HG03575 (cell line): Measurements from ENCODE around the gene MAGI2.
"Not testable (repeated sequence)": the region's sequence is repeated elsewhere in the genome, so short reads cannot be mapped to it uniquely, and the experiment has no call there.

Experiments used
- ATAC-seq: cut with Tn5 transposase; IDR thresholded peaks from one replicate; pipeline ENCODE4 v1.9.1; 2021; ENCODE audit not compliant: unreplicated experiment, insufficient number of reproducible peaks, low FRiP score; ENCODE audit errors: extremely low read depth

The MAGI2 gene

DNA sequence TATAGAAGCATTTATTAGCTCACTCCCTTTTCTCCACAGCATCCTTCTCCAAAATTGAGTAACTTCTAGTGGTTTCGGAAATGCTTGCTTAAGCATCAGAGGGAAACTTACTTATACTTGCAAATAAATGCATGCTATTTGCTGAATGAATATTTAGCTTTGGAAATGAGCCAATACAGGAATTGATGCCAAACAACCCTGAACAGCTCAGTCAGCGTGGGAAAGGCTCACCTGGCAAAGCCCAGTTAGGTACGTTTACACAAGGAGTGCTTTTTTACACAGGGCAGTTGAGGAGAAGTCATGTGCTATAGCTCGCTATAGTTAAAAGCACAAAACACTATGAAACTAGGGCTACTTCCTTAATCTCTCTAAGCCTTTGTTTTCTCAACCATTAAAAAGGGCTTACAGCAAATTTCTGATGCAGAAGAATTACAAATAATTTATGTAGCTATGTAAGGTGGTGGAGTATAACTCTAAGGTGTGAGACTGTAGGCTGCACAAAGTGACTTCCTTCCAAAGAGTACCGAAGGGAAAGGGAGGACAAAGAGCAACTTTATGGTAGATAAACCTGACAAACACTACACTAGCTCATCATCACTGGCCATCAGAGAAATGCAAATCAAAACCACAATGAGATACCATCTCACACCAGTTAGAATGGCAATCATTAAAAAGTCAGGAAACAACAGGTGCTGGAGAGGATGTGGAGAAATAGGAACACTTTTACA lies 1156.7 kb downstream of the MAGI2 start:
- ATAC-seq = no peak

DNA sequence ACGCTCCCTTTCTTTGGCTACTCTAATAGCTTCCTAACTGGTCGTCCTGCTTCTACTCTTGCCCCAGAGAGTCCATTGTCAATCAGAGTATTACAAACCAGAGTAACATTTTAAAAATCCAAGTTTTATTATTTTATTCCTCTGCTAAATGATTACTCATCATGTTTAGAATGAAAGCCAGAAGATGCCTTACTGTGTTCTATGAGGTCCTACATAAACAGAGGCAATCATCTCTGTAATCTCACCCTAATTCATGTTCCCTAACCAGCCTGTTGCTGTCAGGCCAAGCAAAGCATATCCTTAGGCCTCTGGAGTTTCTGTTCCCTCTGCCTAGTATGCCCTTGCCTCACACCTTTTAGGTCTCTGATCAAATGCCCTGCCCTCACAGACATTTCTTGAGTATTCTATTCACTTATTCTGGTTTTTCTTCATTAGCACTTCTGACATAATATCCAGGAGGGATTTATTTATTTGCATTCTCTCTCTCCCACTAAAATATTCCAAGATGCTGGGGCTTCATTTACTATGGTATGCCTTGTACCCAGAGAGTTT lies 1157.3 kb downstream of the MAGI2 start:
- no peak for ATAC-seq

DNA sequence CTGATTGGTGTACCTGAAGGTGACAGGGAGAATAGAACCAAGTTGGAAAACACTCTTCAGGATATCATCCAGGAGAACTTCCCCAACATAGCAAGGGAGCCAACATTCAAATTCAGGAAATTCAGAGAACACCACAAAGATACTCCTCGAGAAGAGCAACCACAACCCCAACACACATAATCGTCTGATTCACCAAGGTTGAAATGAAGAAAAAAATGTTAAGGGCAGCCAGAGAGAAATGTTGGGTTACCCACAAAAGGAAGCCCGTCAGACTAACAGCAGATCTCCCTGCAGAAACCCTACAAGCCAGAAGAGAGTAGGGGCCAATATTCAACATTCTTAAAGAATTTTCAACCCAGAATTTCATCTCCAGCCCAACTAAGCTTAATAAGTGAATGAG lies 1164.0 kb downstream of the MAGI2 start:
- ATAC-seq = not testable (repeated sequence)

DNA sequence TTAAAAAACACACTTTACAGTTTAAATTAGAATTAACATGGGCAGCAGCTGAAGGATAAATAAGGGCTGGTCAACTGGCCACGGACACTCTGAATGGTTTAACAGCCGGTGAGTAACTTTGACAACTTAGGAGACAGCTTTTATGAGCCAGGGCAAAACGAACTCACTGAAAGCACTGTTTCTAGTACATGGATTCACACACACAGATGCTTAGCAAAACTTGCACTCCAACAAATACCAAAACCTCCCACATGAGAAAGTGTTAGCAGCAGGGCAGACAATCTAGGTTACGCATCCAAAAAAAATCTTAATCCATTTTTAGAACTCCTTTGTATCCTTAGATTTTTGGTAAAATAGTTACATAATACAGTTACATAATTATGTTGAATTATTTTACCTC lies 1168.5 kb downstream of the MAGI2 start:
- ATAC-seq = no peak

GRCh38 chr7:78280276-78280675 lies 1173.2 kb downstream of the MAGI2 start:
- no peak for ATAC-seq

- ATAC-seq = no peak
Measured at GRCh38 chr7:78279457-78279856, 1174.0 kb downstream of the MAGI2 start.

DNA sequence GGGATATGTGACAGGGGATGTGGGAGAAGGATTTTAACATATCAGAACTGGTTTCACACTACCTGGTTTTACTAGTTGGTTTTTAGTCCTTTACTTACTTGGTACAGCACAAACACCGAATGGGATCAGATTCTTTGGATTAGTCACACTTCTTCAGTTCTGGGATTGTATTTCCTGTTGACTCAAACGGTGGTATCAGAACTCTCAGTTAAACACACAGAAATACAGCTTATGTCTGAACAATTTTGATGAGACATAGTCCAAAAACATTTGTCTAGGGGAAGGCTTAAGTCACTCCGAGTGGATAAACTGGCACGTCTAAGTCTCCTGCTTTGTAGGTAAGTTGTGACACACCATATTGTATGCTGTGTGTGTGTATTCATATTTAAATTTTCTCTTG lies 1174.4 kb downstream of the MAGI2 start:
- no peak for ATAC-seq

- no peak for ATAC-seq
Measured at GRCh38 chr7:78267141-78267540, 1186.3 kb downstream of the MAGI2 start.

DNA sequence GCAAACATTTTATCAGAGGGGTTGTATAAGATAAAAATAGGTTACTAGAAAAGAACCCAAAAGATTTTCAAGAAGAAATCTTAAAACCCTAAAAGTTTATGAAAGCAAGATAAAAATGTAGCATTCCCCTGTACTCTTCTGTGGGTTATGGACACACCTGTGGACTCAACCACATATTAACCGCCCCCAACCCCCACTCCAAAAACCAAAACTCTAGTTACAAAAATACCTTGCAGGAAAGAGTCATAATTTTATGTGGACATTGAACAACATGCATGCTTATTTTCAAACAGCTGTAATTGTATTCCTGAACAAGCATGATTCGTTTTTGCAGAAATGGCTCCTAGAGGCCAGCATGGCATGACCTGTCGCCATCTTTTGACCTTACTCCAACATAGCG lies 1188.0 kb downstream of the MAGI2 start:
- no peak for ATAC-seq

DNA sequence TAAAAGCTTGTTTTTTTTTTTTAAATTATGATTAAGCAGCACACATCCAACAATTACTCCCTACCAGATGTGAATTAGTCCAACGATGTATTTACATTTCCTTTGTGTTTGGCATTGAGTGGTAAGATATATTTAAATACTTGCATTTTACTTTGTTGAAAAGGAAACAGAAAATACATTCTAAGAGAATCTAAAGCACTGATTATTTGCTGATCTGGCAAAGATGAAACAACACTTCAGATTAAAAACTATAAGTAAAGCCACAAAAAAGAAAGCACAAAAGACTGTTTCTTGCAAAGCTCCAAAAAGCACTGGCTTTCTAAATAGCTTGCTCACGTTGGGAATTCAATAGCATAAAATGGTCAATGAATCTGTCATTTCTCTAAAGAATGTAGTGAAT lies 1188.4 kb downstream of the MAGI2 start:
- ATAC-seq = no peak

- ATAC-seq = no peak
Measured at GRCh38 chr7:78264105-78264504, 1189.4 kb downstream of the MAGI2 start.

- ATAC-seq = no peak
Measured at GRCh38 chr7:78261739-78262138, 1191.7 kb downstream of the MAGI2 start.

DNA sequence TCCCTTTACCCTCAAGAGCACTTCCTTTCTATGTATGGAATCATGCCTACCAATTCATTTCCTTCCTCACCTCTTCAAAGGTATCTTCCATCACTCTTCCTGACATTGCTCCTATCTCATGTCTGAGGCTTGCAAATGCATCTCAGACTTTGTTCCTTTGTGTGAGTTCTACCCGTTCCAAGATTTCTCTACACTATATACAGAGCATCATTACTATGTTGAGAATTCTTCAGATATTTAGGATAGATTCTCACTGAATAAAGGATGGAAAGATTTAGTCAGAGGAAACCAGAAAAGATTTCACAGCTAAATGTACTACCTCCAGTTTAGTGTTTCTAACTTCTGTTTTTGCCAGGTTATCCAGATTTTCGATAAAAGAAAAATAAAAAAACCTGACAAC lies 1192.2 kb downstream of the MAGI2 start:
- no peak for ATAC-seq

- no peak for ATAC-seq
Measured at GRCh38 chr7:78260826-78261225, 1192.6 kb downstream of the MAGI2 start.

GRCh38 chr7:78254726-78255055 lies 1198.8 kb downstream of the MAGI2 start:
- ATAC-seq = no peak

GRCh38 chr7:78253850-78254725 lies 1199.4 kb downstream of the MAGI2 start:
- no peak for ATAC-seq

- no peak for ATAC-seq
Measured at GRCh38 chr7:78248867-78249266, 1204.6 kb downstream of the MAGI2 start.

DNA sequence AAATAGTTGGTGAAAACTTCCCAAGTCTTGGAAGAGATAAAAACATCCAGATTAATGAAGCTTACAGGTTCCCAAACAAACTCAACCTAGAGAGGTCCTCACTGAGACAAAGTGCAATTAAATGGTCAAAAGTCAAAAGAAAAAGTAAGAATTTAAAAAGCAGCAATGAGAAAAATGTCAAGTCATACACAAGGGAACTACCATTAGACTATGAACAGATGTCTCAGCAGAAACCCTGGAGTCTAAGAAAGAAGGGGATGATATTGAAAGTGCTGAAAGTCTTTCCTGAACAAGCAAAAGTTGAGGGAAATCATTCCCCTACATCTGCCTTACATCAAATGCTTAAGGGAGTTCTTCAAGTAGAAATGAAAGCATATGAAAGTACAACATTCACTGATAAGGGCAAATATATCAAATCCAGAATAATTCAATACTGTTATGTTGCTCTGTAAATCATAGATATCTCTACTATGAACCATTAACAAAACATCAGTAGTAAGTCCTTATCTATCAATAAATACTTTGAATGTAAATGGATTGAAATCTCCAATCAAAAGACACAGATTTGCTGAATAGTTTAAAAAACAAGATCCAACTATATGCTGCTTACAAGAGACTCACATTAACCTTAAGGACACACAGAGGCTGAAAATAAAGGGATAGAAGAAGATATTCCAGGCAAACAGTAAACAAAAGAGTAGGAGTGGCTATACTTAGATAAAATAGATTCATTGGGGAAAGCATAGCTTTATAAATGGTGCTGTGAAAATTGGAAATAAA lies 1205.4 kb downstream of the MAGI2 start:
- no peak for ATAC-seq

DNA sequence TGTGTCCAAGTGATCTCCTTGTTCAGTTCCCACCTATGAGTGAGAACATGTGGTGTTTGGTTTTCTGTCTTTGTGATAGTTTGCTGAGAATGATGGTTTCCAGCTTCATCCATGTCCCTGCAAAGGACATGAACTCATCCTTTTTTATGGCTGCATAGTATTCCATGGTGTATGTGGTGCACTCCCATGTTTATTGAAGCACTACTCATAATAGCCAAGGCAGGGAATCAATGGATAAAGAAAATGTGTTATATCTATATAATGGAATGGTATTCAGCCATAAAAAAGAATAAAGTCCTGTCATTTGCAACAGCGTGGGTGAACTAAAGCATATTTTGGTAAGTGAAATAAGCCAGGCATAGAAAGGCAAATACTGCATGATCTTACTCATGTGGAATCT lies 1213.3 kb downstream of the MAGI2 start:
- not testable (repeated sequence) for ATAC-seq
